Activated CD8-positive, alpha-beta memory T cell treated with anti-CD3 and anti-CD28 coated beads, Interleukin-2, amount 50 U/mL, for 1 hour (primary cell): Measurements from ENCODE around the gene ZCCHC7.

Source experiments
- DNase-seq: peaks from one replicate; pipeline ENCODE4 v3.0.0-alpha.2; 2020; ENCODE audit errors: extremely low read depth

The ZCCHC7 gene

GRCh38 chr9:37405350-37405749, 285.0 kb downstream of the ZCCHC7 start:
- no peak for DNase-seq

GRCh38 chr9:37405764-37406380, 285.5 kb downstream of the ZCCHC7 start:
- DNase-seq: no peak

DNA sequence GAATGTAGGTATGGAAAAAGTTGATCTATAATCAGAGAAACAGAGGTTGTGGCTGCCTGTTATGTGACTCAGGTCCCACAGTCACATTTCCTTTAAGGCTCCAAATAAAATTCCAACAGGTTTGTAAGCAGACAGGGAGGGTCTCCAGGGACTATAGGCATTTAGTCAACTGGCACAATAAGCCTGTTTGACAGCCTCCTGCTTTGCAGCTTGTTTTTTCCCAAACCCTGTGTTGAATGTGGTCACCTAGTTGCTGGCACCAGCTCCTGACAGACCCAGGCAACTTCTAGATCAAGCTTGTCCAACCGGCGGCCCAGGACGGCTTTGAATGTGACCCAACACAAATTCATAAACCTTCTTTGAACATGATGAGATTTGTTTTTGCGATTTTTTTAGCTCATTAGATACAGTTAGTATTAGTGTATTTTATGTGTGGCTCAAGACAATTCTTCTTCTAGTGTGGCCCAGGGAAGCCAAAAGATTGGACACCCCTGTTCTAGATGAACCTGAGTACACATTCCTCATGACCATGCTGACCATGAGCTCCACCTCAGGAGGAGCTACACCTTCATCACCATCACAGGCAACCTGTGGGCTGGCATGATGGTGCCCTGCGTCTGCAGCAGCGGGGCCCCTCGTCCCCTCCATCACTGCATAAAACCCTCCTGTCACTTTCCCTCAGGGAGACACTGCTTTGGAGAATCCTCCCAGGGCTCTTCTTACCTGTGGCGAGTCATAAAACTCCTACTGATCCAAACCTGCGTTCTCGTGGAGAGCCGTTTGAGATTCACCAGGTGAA, 286.4 kb downstream of the ZCCHC7 start:
- no peak for DNase-seq

DNA sequence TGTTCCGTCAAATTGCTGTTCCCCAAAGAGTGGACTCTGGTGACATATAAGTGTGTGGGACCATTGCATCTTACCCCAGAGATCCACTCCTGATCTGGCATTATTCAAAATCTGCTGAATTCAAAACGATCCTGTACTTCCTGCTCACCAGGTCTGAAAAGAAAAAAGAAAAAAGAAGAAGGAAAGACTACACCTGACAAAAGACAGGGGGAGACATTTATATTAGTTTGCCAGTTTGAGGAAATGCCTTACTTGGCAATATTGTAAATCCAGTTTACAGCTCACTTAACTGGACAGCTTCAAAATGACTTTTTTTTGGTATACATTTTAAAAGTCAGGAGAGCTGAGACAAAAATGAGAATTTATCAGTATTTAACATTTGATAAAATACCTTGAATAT, 287.1 kb downstream of the ZCCHC7 start:
- no peak for DNase-seq
